Astrocyte of the spinal cord (primary cell): ENCODE data around the gene CEP85L.

ENCODE experiments used
- DNase-seq: peaks from one replicate; pipeline ENCODE4 v3.0.0; 2011; ENCODE audit warnings: low read depth, low spot score
- H3K4me3 ChIP-seq: 2 replicates; pipeline ENCODE4 v1.5.1; 2011; ENCODE audit warnings: low read depth, mild to moderate bottlenecking, low read length, moderate library complexity
- in situ Hi-C: cut with HindIII; loops from 2 replicates; pipeline ENCODE4 v1.10.0; 2017; ENCODE audit warnings: low sequenced_read_pairs
- TF ChIP-seq, protein P1 (sequence below): IDR thresholded peaks from 2 replicates; pipeline ENCODE4 v1.5.1; 2012; ENCODE audit warnings: low read depth, mild to moderate bottlenecking, low read length, inconsistent platforms

The CEP85L gene

DNA sequence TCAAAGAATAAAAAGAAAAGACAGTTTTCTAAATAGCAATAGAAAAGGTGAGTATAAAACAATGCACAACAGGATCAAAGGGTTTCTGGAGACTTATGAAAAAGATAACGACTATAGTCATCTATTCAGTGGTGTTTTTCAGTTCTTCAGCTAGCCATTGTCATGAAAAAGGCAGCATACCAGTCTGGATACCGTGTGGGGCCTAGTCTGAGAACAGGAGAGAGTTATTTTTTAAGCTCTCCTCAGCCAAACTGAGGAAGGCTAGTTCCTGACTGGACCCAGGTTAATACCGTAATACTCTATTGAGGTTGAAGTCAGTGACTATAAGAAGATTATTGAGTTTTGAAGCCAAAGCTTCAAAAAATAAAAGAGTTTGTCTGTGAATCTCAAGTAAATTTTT, 53.8 kb downstream of the CEP85L start:
- H3K4me3 ChIP-seq: no peak overlapping the region

DNA sequence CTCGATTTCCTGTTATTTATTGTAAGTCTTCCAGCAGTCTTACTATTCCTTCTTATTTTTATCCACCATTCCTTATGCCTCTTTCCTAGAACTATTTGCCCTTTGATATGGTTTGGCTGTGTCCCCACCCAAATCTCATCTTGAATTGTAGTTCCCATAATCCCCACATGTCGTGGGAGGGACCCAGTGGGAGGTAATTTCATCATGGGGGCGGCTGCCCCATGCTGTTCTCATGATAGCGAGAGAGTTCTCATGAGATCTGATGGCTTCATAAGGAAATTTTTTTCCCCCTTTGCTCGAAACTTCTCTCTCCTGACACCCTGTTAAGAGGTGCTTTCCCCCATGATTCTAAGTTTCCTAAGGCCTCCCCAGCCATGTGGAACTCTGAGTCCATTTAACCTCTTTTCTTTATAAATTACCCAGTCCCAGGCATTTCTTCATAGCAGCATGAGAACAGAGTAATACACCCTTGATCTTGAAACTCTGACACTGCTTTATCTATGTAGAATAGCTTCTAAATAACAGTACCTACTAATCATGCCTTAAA, 54.5 kb downstream of the CEP85L start:
- TF ChIP-seq, protein P1, sequence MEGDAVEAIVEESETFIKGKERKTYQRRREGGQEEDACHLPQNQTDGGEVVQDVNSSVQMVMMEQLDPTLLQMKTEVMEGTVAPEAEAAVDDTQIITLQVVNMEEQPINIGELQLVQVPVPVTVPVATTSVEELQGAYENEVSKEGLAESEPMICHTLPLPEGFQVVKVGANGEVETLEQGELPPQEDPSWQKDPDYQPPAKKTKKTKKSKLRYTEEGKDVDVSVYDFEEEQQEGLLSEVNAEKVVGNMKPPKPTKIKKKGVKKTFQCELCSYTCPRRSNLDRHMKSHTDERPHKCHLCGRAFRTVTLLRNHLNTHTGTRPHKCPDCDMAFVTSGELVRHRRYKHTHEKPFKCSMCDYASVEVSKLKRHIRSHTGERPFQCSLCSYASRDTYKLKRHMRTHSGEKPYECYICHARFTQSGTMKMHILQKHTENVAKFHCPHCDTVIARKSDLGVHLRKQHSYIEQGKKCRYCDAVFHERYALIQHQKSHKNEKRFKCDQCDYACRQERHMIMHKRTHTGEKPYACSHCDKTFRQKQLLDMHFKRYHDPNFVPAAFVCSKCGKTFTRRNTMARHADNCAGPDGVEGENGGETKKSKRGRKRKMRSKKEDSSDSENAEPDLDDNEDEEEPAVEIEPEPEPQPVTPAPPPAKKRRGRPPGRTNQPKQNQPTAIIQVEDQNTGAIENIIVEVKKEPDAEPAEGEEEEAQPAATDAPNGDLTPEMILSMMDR: no peak
- in situ Hi-C loops: no loop called here
- DNase-seq: no peak
- no peak overlapping the region for H3K4me3 ChIP-seq

More for the DNA sequence above, 53.8 kb downstream of the CEP85L start:
- TF ChIP-seq, protein P1: no peak
- DNase-seq: no peak
- in situ Hi-C loops: no loop called here

DNA sequence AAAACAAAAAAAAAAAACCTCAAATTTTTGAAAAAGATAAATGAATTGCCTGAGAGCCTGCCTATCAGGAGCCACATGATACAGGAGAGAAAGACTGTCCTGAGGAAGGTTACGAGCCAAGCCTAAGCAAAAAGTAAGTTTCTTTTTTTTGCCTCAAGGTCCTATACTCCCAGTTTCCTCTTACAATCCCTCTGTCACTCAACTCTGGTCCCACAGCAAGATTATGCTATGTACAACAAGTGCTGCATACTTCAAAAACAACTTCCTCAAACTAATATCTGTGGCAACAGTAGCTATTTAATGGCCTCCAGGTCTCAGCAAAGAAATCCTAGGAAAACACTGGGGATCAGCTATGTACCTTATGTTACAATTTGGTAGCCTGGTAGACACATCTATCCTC, 56.5 kb downstream of the CEP85L start:
- no peak for DNase-seq
- in situ Hi-C loops: no loop called here
- no peak overlapping the region for H3K4me3 ChIP-seq
- TF ChIP-seq, protein P1: no peak

DNA sequence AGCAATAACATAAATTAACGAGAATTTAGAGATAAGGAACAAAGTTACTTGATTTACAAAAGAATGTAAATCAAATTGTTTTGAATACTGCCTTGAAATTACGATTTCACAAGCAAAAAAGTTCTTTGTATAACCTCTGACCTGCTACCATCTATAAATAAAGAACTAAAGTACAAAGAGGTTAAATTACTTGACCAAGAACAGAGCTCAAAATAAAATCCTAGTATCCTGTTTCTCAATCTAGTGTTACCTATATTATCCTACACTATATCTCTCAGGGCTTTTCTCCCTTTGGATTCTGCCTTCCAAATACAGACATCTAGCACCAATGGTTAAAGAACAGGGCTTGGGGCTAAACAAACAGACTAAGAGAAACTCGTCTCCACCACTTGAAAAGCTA, 59.5 kb downstream of the CEP85L start:
- no peak for DNase-seq
- no peak overlapping the region for H3K4me3 ChIP-seq
- in situ Hi-C loops: no loop called here
- TF ChIP-seq, protein P1: no peak

DNA sequence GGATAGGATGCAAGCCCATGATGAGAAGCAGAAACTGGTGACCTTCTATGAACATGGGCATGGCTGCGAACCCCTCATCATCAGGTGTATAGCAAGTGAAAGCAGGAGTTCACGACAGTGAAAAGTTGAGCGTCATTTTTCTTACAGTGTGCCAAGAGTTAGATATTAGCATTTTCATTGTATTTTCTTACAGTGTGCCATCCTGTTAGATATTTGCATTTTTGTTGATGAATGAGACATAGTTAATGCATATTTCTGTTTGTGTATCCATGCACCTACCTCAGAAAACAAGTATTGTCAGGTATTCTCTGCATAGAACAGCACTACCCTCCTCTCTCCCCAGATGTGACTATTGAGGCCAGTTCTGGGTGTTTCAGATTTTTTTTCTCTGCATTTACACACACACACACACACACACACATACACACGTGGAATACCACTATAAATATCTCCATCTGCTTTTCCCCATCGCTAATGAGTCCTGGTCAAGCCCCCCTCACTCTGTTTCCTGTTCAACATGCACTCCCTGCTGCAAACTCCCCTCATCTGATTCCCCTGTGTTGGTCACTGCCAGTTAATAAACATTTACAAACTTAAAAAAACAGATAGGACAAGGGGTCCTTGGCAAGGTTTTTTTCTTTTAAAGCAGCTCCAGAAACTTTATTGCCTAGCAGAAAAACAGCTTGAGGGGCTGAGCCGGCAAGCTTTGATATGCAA, 61.6 kb downstream of the CEP85L start:
- H3K4me3 ChIP-seq: no peak overlapping the region
- DNase-seq: no peak
- TF ChIP-seq, protein P1: no peak
- in situ Hi-C loops: no loop called here

DNA sequence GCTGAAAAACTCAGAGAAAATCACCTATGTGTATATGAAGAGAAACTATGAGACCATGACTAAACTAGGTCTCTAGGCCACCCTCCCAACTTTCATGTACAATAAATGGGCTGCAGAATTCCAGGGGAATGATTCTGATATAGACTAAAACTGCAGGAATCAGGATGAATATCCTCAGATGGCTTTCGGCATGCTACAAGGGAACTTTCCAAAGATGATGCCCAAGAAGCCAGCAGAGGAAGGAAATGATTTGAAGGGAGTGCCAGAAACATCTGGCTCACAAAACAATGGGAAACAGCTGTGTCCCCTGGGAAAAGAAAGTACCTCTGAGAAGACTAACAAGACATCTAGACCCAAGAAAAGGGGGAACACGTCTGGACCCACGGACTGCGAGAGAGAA, 62.2 kb downstream of the CEP85L start:
- TF ChIP-seq, protein P1: no peak
- no peak overlapping the region for H3K4me3 ChIP-seq
- in situ Hi-C loops: no loop called here
- DNase-seq: no peak
